CD4-positive, alpha-beta memory T cell (primary cell): ENCODE measurements around the gene ALDH3B1. TPM values are rescaled to one million over a fixed set of nuclear protein-coding genes. Genes with fewer than 3 reads are reported as not detected.

ENCODE experiments used
- CTCF ChIA-PET: fragments of 350-600 bp; sonication (Branson Sonifier 250); formaldehyde crosslinking; loops from one replicate; lab custom pipeline; 2021; ENCODE audit warnings: inconsistent platforms; ENCODE audit not compliant: partially characterized antibody; lab: Charles Lee
- POLR2A ChIA-PET: fragments of 350-600 bp; sonication (Branson Sonifier 250); formaldehyde crosslinking; loops from one replicate; lab custom pipeline; 2021; ENCODE audit not compliant: partially characterized antibody; lab: Charles Lee
- DNase-seq, 5 donors: peaks; one replicate each; pipeline versions ENCODE4 v3.0.0 to v3.0.0-alpha.2; 2020 to 2022; ENCODE audit warnings: mixed read lengths in 1 of 5
- H3K27ac ChIP-seq: one replicate; pipeline ENCODE4 v1.7.0; 2013; ENCODE audit warnings: low read depth, low read length
- H3K27me3 ChIP-seq: 2 replicates; pipeline ENCODE4 v1.7.0; 2013; ENCODE audit warnings: mild to moderate bottlenecking, low read length, moderate library complexity; ENCODE audit not compliant: insufficient read depth
- H3K36me3 ChIP-seq: 2 replicates; pipeline ENCODE4 v1.7.0; 2013; ENCODE audit warnings: mild to moderate bottlenecking, low read length, moderate library complexity; ENCODE audit not compliant: insufficient read depth
- H3K4me1 ChIP-seq: 2 replicates; pipeline ENCODE4 v1.7.0; 2013; ENCODE audit warnings: mild to moderate bottlenecking, low read length, moderate library complexity; ENCODE audit not compliant: insufficient read depth
- H3K4me3 ChIP-seq, 2 donors: one replicate each; pipeline ENCODE4 v1.7.0; 2013; ENCODE audit warnings: low read length in 2 of 2, mild to moderate bottlenecking in 1 of 2
- H3K9me3 ChIP-seq, 2 donors: one replicate each; pipeline ENCODE4 v1.7.0; 2013; ENCODE audit warnings: low read length in 2 of 2, control low read depth in 1 of 2; ENCODE audit not compliant: control insufficient read depth in 1 of 2
- H3K27ac Mint-ChIP-seq, 7 donors: one replicate each; pipeline ENCODE4 v1.8.0; 2020 to 2021; ENCODE audit warnings: mixed read lengths in 7 of 7, mild to moderate bottlenecking in 6 of 7, inconsistent platforms in 3 of 7, moderate library complexity in 3 of 7
- H3K27me3 Mint-ChIP-seq, 2 donors: one replicate each; pipeline ENCODE4 v1.8.0; 2020 to 2021; ENCODE audit warnings: mixed read lengths in 2 of 2
- H3K36me3 Mint-ChIP-seq, 2 donors: one replicate each; pipeline ENCODE4 v1.8.0; 2020 to 2021; ENCODE audit warnings: mixed read lengths in 2 of 2, inconsistent platforms in 1 of 2, mild to moderate bottlenecking in 1 of 2
- H3K4me1 Mint-ChIP-seq, 4 donors: one replicate each; pipeline ENCODE4 v1.8.0; 2020 to 2021; ENCODE audit warnings: mixed read lengths in 4 of 4, mild to moderate bottlenecking in 1 of 4
- H3K4me3 Mint-ChIP-seq, 8 donors: one replicate each; pipeline ENCODE4 v1.8.0; 2020 to 2021; ENCODE audit warnings: mixed read lengths in 8 of 8, mild to moderate bottlenecking in 7 of 8, moderate library complexity in 6 of 8, inconsistent platforms in 3 of 8
- H3K9me3 Mint-ChIP-seq, 8 donors: one replicate each; pipeline ENCODE4 v1.8.0; 2020 to 2021; ENCODE audit warnings: mixed read lengths in 8 of 8, mild to moderate bottlenecking in 5 of 8, inconsistent platforms in 3 of 8, moderate library complexity in 1 of 8
- intact Hi-C: fragments of 100-400 bp; cut with micrococcal nuclease; formaldehyde crosslinking; loops from one replicate; pipeline ENCODE4 v1.15.1; 2023
- polyA plus RNA-seq, 2 donors: library from polyadenylated mRNA; unstranded; fragments of 300-500 nt; fragmentation: Illumina TruSeq; gene quantifications; one replicate each; pipeline ENCODE4 v1.2.3, GENCODE V29; 2021
- total RNA-seq, 2 experiments: library from RNA; stranded (reverse); gene quantifications; one replicate each; pipeline ENCODE4 v1.2.3, GENCODE V29; 2021

ALDH3B1 gene
- total and polyA plus RNA-seq, 4 experiments from 2014 or later: 0.72 to 1.0 TPM; not detected in 2

DNA sequence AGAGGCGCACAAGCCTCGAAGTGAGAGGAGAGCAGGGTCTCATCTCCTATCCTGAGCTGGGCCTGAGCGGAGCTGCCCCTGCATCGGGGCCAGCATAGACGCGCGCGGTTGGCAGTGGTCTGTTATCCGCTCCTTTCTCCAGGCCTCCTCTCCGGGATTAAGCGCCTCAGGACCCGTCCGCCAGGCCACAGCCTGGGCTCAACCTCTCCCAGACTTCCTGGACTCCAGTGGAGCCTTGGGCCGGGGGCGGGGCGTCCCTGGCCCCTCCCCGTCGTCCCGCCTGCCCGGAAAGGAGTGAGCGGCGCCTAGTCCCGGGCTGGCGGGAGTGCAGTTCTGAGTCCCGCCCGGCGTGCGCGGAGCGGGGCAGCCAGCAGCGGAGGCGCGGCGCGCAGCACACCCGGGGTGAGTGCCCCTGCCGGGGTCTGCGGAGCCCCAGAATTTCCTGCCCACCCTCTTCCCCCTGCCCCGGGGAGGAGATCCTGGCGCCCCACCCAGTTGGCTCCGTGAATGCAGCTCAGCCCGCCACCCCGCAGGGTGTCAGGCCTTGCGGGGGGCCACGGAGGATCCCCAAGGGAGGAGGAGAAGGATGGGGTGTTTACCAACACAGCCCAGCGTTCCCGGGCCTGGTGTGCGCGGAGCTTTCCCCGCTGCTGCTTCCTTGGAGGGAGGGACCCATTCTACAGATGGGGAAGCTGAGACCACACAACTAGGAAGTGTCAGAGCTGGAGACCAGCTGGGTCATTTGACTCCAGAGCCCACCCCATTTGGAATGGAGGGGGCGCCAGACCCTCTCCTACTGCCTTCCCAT lies 28.8 kb downstream of the ALDH3B1 start, which contains the start of gene TCIRG1:
Gene TCIRG1 (plus strand): TSS at position 308 of the 808 bp plus-strand sequence. CDS start 2,247 bp downstream, outside the sequence.
- H3K27me3 Mint-ChIP-seq: no peaks in the 10 kb centered on the region
- CTCF ChIA-PET: no interaction called here
- H3K4me1 ChIP-seq: peaks cover 41% of the 10 kb centered on the region

DNA sequence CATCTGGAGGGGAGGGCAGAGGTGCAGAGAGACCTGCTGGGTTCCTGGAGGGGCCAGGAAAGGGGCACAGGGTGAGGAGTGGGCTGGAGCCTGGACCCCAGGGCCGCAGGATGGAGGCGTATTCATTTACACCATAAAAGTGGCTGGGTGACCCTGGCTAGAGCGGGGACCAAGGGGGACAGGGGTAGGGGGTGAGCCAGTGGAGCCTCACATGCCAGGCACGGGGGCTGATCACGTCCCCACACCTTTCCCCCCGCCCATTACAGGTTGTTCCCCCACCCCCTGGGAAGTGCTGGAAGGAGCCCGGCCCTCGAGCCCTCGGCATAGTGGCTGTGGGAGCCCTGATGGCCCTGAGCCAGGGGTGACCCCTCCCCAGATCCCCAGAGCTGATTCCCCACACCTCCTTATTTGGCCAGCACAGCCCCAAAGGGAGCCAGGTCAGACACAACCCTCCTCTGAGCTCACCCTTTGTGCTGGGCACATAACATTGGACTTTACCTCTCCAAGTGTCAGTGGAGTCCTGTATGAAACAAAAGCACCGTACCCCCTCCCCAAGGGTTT lies 29.5 kb downstream of the ALDH3B1 start:
- H3K4me1 Mint-ChIP-seq: peaks cover 9 to 41% (median 25%) of the 10 kb centered on the region in 4 donors
- no peaks in the 10 kb centered on the region for H3K27me3 Mint-ChIP-seq
- peak overlapping the region; percentile 90 for H3K27ac ChIP-seq
- H3K9me3 ChIP-seq: no peaks in the 10 kb centered on the region
- H3K27me3 ChIP-seq: no peaks in the 10 kb centered on the region
- no peaks in the 10 kb centered on the region for H3K9me3 Mint-ChIP-seq
- CTCF ChIA-PET: interaction anchor here (1.0 to 1.5 kb wide), 2 partner anchors 9 to 83 kb away, joined by 3 read pairs; partner anchors contain the start of gene NDUFS8
- intact Hi-C loops: loop anchor here (1.0 to 10.0 kb wide), 2 partner anchors 9 to 165 kb away; partner anchors contain the start of gene NDUFS8
- H3K4me3 ChIP-seq: peak overlapping the region; percentile 85 to 92
- H3K36me3 Mint-ChIP-seq: peaks cover 0 to 12% of the 10 kb centered on the region in 2 donors
- H3K36me3 ChIP-seq: peaks cover 4% of the 10 kb centered on the region
- peaks cover 41% of the 10 kb centered on the region for H3K4me1 ChIP-seq
- no peak for DNase-seq
- H3K4me3 Mint-ChIP-seq: peak overlapping the region; percentile 86 to 94 (median 92)
- POLR2A ChIA-PET: interaction anchor here (1.2 to 5.6 kb wide), 3 partner anchors 9 to 36 kb away, joined by 3 to 34 read pairs (median 12); partner anchors contain the start of genes NDUFS8 and UNC93B1
- H3K27ac Mint-ChIP-seq: peak overlapping the region; percentile 88 to 97 (median 94)

More for the DNA sequence above, 28.8 kb downstream of the ALDH3B1 start, which contains the start of gene TCIRG1:
- Histone ChIP-seq H3K36me3 (peaks cover 5% of the 10 kb centered on the region), H3K9me3 (no peaks in the 10 kb centered on the region), H3K27ac (peak within 1 kb of the TSS; percentile 90), H3K4me3 (peak within 1 kb of the TSS; percentile 85 to 92), H3K27me3 (no peaks in the 10 kb centered on the region)
- intact Hi-C loops: loop anchor here (1.0 to 10.0 kb wide), 2 partner anchors 9 to 166 kb away; partner anchors contain the start of gene NDUFS8
- peak; percentile 26 to 53 (median 44) for DNase-seq
- H3K4me3 Mint-ChIP-seq: peak within 1 kb of the TSS; percentile 86 to 94 (median 92)
- H3K36me3 Mint-ChIP-seq: peaks cover 0 to 9% of the 10 kb centered on the region in 2 donors
- POLR2A ChIA-PET: interaction anchor here (0.7 to 5.6 kb wide), 5 partner anchors 8 to 41 kb away, joined by 3 to 34 read pairs (median 3); partner anchors contain the start of genes NDUFS8 and UNC93B1
- H3K9me3 Mint-ChIP-seq: no peaks in the 10 kb centered on the region
- H3K4me1 Mint-ChIP-seq: peaks cover 9 to 41% (median 25%) of the 10 kb centered on the region in 4 donors
- H3K27ac Mint-ChIP-seq: peak within 1 kb of the TSS; percentile 90 to 97 (median 96)

DNA sequence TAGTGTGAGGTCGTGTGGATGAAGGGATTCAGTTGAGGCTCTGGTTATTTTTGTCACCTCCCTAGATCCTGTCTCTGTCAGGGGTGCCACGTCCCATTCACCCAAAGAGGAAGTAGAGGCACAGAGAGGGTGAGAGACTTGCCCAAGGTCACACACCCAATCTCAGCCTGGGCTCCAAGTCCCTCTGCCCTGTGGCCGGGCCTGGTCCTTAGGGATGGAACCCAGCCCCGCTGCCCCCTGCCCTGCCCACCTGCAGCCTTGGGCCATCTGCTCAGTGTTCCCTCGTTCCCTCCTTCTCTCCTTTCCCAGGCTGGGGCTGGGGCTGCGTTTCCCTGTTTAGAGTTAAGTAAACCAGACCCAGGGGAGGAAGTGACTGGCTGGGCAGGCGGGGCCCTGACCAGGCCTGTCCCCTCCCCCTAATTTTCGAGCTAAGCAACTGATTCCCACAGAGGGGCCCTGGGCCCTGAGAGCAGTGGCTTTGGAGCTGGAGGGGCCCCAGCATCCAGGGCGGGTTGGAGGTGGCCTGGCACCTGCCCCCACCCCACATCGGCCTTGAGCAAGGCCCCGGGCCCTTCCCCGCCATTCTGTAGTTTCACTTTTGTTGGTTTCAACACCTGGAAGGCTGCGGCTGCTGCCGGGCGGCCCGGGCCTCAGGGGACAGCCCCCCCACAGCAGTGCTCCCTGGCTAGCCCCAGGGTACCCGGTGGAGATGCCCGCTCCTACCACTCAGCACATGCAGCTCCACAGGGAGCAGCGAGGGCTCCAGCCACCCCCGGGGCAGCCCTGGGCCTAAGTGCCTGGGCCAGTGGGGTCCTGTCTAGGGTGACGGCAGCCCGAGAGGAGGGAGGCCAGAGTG lies 30.2 kb downstream of the ALDH3B1 start:
- H3K4me1 Mint-ChIP-seq: peaks cover 9 to 39% (median 25%) of the 10 kb centered on the region in 4 donors
- H3K27me3 Mint-ChIP-seq: no peaks in the 10 kb centered on the region
- Histone ChIP-seq H3K4me3 (peak overlapping the region; percentile 85 to 92), H3K9me3 (no peaks in the 10 kb centered on the region), H3K36me3 (peaks cover 12% of the 10 kb centered on the region), H3K4me1 (peaks cover 41% of the 10 kb centered on the region), H3K27ac (peak overlapping the region; percentile 90), H3K27me3 (no peaks in the 10 kb centered on the region)
- intact Hi-C loops: no loop called here
- no peaks in the 10 kb centered on the region for H3K9me3 Mint-ChIP-seq
- H3K27ac Mint-ChIP-seq: peak overlapping the region; percentile 88 to 97 (median 94)
- POLR2A ChIA-PET: interaction anchor here (0.8 to 5.6 kb wide), 5 partner anchors 10 to 174 kb away, joined by 3 to 34 read pairs (median 4); partner anchors contain the start of genes NDUFS8 and UNC93B1
- peak; percentile 48 to 64 (median 58) for DNase-seq
- CTCF ChIA-PET: interaction anchor here (1.0 to 1.5 kb wide), 2 partner anchors 10 to 84 kb away, joined by 3 read pairs; partner anchors contain the start of gene NDUFS8
- peaks cover 0 to 15% of the 10 kb centered on the region in 2 donors for H3K36me3 Mint-ChIP-seq
- H3K4me3 Mint-ChIP-seq: peak overlapping the region; percentile 86 to 94 (median 92)

DNA sequence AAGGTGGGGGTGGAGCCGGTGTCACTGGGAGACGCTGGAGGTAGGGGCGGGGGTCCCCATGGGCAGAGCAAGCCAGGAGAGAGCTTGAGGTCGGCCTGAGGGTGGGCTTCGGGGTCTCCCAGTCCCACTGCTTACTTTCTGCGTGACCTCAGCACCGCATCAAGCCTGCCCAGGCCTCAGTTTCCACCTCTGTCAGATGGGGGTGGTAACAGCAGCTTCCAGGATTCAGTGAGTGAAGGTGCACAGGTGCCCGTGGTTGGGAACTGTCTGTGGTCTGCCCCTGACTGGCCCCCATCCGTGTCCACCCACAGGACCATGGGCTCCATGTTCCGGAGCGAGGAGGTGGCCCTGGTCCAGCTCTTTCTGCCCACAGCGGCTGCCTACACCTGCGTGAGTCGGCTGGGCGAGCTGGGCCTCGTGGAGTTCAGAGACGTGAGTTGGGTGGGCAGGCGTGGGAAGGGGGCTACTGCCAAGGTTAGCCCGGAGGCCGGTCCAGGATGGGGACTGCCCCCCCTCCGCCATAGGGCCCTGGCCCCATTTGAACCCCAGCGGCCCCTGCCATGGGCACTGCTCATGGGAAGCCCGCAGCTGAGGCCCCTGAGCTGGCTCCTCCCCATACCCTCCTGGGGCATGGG lies 30.9 kb downstream of the ALDH3B1 start:
- Histone ChIP-seq H3K27ac (peak overlapping the region; percentile 90), H3K4me1 (peaks cover 40% of the 10 kb centered on the region), H3K27me3 (no peaks in the 10 kb centered on the region), H3K4me3 (peak overlapping the region; percentile 85 to 92), H3K9me3 (no peaks in the 10 kb centered on the region), H3K36me3 (peaks cover 12% of the 10 kb centered on the region)
- intact Hi-C loops: no loop called here
- peak overlapping the region; percentile 57 to 97 (median 91) for H3K27ac Mint-ChIP-seq
- H3K9me3 Mint-ChIP-seq: no peaks in the 10 kb centered on the region
- H3K4me1 Mint-ChIP-seq: peaks cover 9 to 38% (median 22%) of the 10 kb centered on the region in 4 donors
- DNase-seq: no peak
- ChIA-PET POLR2A (interaction anchor here (0.8 to 5.6 kb wide), 5 partner anchors 10 to 173 kb away, joined by 3 to 34 read pairs (median 4); partner anchors contain the start of genes NDUFS8 and UNC93B1), CTCF (interaction anchor here (1.0 to 1.5 kb wide), 2 partner anchors 11 to 85 kb away, joined by 3 read pairs; partner anchors contain the start of gene NDUFS8)
- H3K4me3 Mint-ChIP-seq: peak overlapping the region; percentile 86 to 94 (median 92)
- H3K36me3 Mint-ChIP-seq: peaks cover 0 to 21% of the 10 kb centered on the region in 2 donors
- H3K27me3 Mint-ChIP-seq: no peaks in the 10 kb centered on the region

DNA sequence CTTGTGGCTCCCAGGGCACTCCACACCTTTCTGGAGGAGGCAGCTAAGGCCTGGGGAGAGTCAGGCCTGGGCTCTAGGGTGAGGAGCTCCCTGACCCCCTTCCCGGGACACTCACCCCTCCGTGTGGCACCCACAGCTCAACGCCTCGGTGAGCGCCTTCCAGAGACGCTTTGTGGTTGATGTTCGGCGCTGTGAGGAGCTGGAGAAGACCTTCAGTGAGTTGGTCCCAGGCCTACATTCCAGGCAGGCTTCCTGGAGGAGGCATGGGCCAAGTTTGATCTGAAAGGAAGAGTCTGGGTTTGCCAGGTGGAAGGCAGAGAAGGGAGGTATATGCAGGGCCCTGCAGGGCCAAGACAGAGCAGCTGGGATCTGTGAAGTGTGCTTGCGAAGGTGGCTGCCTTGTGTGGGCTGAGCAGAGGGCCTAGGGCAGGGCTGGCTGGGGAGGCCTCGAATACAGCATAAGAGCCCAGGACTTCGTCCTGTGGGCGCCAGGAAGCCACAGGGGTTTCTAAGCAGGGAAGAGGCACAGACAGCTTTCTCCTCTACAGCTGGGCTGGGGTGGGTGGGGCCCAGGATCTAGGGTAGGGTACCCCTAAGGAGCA lies 31.6 kb downstream of the ALDH3B1 start:
- no peaks in the 10 kb centered on the region for H3K27me3 Mint-ChIP-seq
- H3K27ac ChIP-seq: peak overlapping the region; percentile 90

More for the DNA sequence above, 31.6 kb downstream of the ALDH3B1 start:
- H3K9me3 Mint-ChIP-seq: no peaks in the 10 kb centered on the region
- Histone ChIP-seq H3K9me3 (no peaks in the 10 kb centered on the region), H3K4me3 (no peak overlapping the region), H3K27me3 (no peaks in the 10 kb centered on the region), H3K36me3 (peaks cover 16% of the 10 kb centered on the region), H3K4me1 (peaks cover 34% of the 10 kb centered on the region)
- peak overlapping the region; percentile 60 to 91 (median 79) for H3K27ac Mint-ChIP-seq
- peak overlapping the region; percentile 16 to 66 (median 44) for H3K4me3 Mint-ChIP-seq
- ChIA-PET CTCF (interaction anchor here (1.1 to 1.5 kb wide), 2 partner anchors 47 to 168 kb away, joined by 4 read pairs; no protein-coding TSS in a partner anchor), POLR2A (interaction anchor here (0.6 to 5.6 kb wide), 3 partner anchors 11 to 307 kb away, joined by 3 to 34 read pairs (median 4); partner anchors contain the start of gene NDUFS8)
- peaks cover 0 to 27% of the 10 kb centered on the region in 2 donors for H3K36me3 Mint-ChIP-seq
- DNase-seq: no peak
- intact Hi-C loops: no loop called here
- H3K4me1 Mint-ChIP-seq: peaks cover 9 to 36% (median 20%) of the 10 kb centered on the region in 4 donors
